K562 (cell line): ENCODE results near the gene USP24. TPM values are rescaled to one million over a fixed set of nuclear protein-coding genes. Genes with fewer than 3 reads are reported as not detected.
A peak's percentile ranks its signal among the peaks of the same experiment; 100 is the strongest.

Experiments used
- BDP1 ChIP-seq: IDR thresholded peaks from 3 replicates; pipeline ENCODE4 v1.6.1; 2011; ENCODE audit not compliant: insufficient read length, insufficient read depth
- CAMTA2 ChIP-seq: fragments of 250-450 bp; sonication (Bioruptor Pico); conservative IDR thresholded peaks from 2 replicates; pipeline ENCODE4 v1.5.1; 2022
- CHCHD3 ChIP-seq: fragments of 250-450 bp; sonication (Bioruptor Pico); IDR thresholded peaks from 2 replicates; pipeline ENCODE4 v2.1.2; 2022; ENCODE audit warnings: mild to moderate bottlenecking
- ELF4 ChIP-seq: fragments of 450-650 bp; formaldehyde crosslinking; IDR thresholded peaks from 2 replicates; pipeline ENCODE4 v1.4.0; 2022; ENCODE audit warnings: missing genetic modification characterization
- GABPB2 ChIP-seq: fragments of 250-450 bp; sonication (Bioruptor Pico); conservative IDR thresholded peaks from 2 replicates; pipeline ENCODE4 v1.5.1; 2021; ENCODE audit warnings: mild to moderate bottlenecking
- GTF2A2 ChIP-seq: IDR thresholded peaks from 2 replicates; pipeline ENCODE4 v1.6.1; 2016; ENCODE audit warnings: mild to moderate bottlenecking, missing genetic modification characterization, missing compliant biosample characterization
- ZNF12 ChIP-seq: sonication (generic); formaldehyde crosslinking; IDR thresholded peaks from 2 replicates; pipeline ENCODE4 v1.4.0; 2020; ENCODE audit warnings: mild to moderate bottlenecking, missing genetic modification reagents
- polyA plus RNA-seq, 8 experiments: library from polyadenylated mRNA; depleted of rRNA in 4 of 8; stranded (reverse) in 5 of 8; unstranded in 3 of 8; fragments of >200 nt; fragmentation: Nextera tagmentation in 2 of 8; fragmentation: Illumina TruSeq in 1 of 8; extraction: Ambion mirVana in 2 of 8; extraction: Trizol in 1 of 8; gene quantifications; 2 replicates each; pipeline versions ENCODE4 v1.2.1 to v1.2.3, GENCODE V29; 2011 to 2014; ENCODE audit warnings: inconsistent platforms in 1 of 8, missing spikeins in 1 of 8
- total RNA-seq, 7 experiments: library from RNA; depleted of rRNA in 6 of 7; stranded (reverse); fragments of >200 nt in 6 of 7; fragmentation: Illumina TruSeq in 2 of 7; extraction: Trizol in 2 of 7; gene quantifications; 2 replicates each; pipeline versions ENCODE4 v1.2.1 to v1.2.3, GENCODE V29; 2011 to 2021; ENCODE audit warnings: low replicate concordance in 1 of 7
- TF ChIP-seq, protein P1 (sequence below): fragments of 250-450 bp; sonication (Bioruptor Pico); IDR thresholded peaks from 2 replicates; pipeline ENCODE4 v1.4.0; 2020; ENCODE audit warnings: mild to moderate bottlenecking, moderate library complexity
- TF ChIP-seq, protein P2 (sequence below), 2 experiments: fragments of 200-800 bp in 1 of 2; sonication (Bioruptor generic) in 1 of 2; sonication (generic) in 1 of 2; formaldehyde crosslinking in 1 of 2; IDR thresholded peaks in 1 of 2; conservative IDR thresholded peaks in 1 of 2; 2 replicates each; pipeline versions ENCODE4 v1.5.0 to v1.6.1; 2016 to 2020; ENCODE audit warnings: missing compliant biosample characterization in 1 of 2, missing genetic modification characterization in 1 of 2, missing genetic modification reagents in 1 of 2
- TF ChIP-seq, protein P3 (sequence below): sonication (generic); formaldehyde crosslinking; IDR thresholded peaks from 2 replicates; pipeline ENCODE4 v1.8.0; 2023; ENCODE audit warnings: missing genetic modification reagents, mild to moderate bottlenecking, borderline replicate concordance
- TF ChIP-seq, protein P4 (sequence below): fragments of 250-450 bp; sonication (Bioruptor Pico); IDR thresholded peaks from 2 replicates; pipeline ENCODE4 v1.8.0; 2021; ENCODE audit warnings: moderate library complexity, mild to moderate bottlenecking, inconsistent platforms

The USP24 gene
- total and polyA plus RNA-seq, 9 of the 15 experiments (the other 6 are each of a cell fraction or from before 2014, with no cell fraction given): 7.7 to 62.6 (median 36.8) TPM

DNA sequence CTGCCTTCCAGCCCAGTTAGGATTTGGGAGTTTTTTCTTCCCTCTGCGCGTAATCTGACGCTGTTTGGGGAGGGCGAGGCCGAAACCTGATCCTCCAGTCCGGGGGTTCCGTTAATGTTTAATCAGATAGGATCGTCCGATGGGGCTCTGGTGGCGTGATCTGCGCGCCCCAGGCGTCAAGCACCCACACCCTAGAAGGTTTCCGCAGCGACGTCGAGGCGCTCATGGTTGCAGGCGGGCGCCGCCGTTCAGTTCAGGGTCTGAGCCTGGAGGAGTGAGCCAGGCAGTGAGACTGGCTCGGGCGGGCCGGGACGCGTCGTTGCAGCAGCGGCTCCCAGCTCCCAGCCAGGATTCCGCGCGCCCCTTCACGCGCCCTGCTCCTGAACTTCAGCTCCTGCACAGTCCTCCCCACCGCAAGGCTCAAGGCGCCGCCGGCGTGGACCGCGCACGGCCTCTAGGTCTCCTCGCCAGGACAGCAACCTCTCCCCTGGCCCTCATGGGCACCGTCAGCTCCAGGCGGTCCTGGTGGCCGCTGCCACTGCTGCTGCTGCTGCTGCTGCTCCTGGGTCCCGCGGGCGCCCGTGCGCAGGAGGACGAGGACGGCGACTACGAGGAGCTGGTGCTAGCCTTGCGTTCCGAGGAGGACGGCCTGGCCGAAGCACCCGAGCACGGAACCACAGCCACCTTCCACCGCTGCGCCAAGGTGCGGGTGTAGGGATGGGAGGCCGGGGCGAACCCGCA is 175.7 kb downstream of the USP24 start, which contains the start of gene PCSK9 (continued):
- TF ChIP-seq, protein P1, sequence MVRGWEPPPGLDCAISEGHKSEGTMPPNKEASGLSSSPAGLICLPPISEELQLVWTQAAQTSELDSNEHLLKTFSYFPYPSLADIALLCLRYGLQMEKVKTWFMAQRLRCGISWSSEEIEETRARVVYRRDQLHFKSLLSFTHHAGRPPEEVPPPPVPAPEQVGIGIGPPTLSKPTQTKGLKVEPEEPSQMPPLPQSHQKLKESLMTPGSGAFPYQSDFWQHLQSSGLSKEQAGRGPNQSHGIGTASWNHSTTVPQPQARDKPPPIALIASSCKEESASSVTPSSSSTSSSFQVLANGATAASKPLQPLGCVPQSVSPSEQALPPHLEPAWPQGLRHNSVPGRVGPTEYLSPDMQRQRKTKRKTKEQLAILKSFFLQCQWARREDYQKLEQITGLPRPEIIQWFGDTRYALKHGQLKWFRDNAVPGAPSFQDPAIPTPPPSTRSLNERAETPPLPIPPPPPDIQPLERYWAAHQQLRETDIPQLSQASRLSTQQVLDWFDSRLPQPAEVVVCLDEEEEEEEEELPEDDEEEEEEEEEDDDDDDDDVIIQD: no peak
- TF ChIP-seq CAMTA2 (no peak), ZNF12 (CRISPR knock-in tag) (0 out of 2 replicates have a peak, but pooled peaks have one; percentile 56), ELF4 (CRISPR knock-in tag) (no peak), GTF2A2 (tag) (no peak), CHCHD3 (CRISPR knock-in tag) (no peak), BDP1 (no peak), GABPB2 (CRISPR knock-in tag) (no peak)
- TF ChIP-seq, protein P2, sequence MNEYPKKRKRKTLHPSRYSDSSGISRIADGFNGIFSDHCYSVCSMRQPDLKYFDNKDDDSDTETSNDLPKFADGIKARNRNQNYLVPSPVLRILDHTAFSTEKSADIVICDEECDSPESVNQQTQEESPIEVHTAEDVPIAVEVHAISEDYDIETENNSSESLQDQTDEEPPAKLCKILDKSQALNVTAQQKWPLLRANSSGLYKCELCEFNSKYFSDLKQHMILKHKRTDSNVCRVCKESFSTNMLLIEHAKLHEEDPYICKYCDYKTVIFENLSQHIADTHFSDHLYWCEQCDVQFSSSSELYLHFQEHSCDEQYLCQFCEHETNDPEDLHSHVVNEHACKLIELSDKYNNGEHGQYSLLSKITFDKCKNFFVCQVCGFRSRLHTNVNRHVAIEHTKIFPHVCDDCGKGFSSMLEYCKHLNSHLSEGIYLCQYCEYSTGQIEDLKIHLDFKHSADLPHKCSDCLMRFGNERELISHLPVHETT (CRISPR knock-in tag; conservative IDR thresholded peaks at IDR 0.05 in 1 of 2, IDR thresholded peaks at IDR 0.05 in 1 of 2): no peak
- TF ChIP-seq, protein P3, sequence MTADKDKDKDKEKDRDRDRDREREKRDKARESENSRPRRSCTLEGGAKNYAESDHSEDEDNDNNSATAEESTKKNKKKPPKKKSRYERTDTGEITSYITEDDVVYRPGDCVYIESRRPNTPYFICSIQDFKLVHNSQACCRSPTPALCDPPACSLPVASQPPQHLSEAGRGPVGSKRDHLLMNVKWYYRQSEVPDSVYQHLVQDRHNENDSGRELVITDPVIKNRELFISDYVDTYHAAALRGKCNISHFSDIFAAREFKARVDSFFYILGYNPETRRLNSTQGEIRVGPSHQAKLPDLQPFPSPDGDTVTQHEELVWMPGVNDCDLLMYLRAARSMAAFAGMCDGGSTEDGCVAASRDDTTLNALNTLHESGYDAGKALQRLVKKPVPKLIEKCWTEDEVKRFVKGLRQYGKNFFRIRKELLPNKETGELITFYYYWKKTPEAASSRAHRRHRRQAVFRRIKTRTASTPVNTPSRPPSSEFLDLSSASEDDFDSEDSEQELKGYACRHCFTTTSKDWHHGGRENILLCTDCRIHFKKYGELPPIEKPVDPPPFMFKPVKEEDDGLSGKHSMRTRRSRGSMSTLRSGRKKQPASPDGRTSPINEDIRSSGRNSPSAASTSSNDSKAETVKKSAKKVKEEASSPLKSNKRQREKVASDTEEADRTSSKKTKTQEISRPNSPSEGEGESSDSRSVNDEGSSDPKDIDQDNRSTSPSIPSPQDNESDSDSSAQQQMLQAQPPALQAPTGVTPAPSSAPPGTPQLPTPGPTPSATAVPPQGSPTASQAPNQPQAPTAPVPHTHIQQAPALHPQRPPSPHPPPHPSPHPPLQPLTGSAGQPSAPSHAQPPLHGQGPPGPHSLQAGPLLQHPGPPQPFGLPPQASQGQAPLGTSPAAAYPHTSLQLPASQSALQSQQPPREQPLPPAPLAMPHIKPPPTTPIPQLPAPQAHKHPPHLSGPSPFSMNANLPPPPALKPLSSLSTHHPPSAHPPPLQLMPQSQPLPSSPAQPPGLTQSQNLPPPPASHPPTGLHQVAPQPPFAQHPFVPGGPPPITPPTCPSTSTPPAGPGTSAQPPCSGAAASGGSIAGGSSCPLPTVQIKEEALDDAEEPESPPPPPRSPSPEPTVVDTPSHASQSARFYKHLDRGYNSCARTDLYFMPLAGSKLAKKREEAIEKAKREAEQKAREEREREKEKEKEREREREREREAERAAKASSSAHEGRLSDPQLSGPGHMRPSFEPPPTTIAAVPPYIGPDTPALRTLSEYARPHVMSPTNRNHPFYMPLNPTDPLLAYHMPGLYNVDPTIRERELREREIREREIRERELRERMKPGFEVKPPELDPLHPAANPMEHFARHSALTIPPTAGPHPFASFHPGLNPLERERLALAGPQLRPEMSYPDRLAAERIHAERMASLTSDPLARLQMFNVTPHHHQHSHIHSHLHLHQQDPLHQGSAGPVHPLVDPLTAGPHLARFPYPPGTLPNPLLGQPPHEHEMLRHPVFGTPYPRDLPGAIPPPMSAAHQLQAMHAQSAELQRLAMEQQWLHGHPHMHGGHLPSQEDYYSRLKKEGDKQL (CRISPR knock-in tag): no peak
- TF ChIP-seq, protein P4, sequence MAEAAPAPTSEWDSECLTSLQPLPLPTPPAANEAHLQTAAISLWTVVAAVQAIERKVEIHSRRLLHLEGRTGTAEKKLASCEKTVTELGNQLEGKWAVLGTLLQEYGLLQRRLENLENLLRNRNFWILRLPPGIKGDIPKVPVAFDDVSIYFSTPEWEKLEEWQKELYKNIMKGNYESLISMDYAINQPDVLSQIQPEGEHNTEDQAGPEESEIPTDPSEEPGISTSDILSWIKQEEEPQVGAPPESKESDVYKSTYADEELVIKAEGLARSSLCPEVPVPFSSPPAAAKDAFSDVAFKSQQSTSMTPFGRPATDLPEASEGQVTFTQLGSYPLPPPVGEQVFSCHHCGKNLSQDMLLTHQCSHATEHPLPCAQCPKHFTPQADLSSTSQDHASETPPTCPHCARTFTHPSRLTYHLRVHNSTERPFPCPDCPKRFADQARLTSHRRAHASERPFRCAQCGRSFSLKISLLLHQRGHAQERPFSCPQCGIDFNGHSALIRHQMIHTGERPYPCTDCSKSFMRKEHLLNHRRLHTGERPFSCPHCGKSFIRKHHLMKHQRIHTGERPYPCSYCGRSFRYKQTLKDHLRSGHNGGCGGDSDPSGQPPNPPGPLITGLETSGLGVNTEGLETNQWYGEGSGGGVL: no peak
